NCI-H748 (cell line): ENCODE data around the gene NNMT.

Experiments used
- DNase-seq: peaks from one replicate; lab custom pipeline; 2025; ENCODE audit not compliant: unreplicated experiment; lab: John Stamatoyannopoulos, UW

Gene NNMT

GRCh38 chr11:114262681-114263512 is 33.3 kb upstream of the NNMT start:
- peak; percentile 73 for DNase-seq

DNA sequence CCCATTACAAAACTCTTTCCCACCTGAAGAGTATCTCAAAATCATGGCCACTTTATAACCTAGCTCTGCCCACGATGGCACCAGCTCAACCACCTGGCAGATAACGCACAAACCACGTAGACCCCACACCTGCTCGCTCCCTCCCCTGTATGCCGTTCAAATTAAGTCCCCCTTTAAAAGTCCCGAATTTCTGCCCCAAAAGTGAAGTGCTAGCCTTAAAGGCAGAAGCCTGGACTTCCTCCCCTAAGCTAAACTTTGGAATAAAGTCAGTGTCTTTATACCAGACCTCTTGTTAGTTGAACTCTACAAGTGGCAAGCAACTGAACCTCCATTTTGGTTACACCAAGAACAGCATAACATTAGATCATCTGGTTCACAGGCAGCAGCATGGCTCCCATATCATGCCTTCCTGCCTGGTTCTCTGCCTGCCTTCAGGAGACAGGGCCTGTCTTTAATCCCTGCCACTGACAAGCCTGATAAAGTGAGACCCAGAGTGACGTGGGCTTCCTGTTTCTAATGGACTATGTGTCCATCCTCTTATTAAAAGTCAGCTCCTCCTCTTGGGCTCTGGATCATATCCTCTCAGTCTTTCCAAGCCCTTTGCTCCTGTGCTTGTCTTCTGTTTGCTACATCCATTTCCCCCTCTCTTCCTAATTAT is 32.6 kb upstream of the NNMT start:
- no peak for DNase-seq

GRCh38 chr11:114264381-114264780 is 31.8 kb upstream of the NNMT start:
- no peak for DNase-seq

GRCh38 chr11:114265122-114265878 is 30.9 kb upstream of the NNMT start:
- no peak for DNase-seq

GRCh38 chr11:114269498-114269897 is 26.7 kb upstream of the NNMT start:
- DNase-seq, result no peak

- no peak for DNase-seq
These were observed 25.5 kb upstream of the NNMT start for GRCh38 chr11:114270531-114271270.

- no peak for DNase-seq
These were observed 24.9 kb upstream of the NNMT start for GRCh38 chr11:114271316-114271715.

- DNase-seq, result no peak
These were observed 23.9 kb upstream of the NNMT start for GRCh38 chr11:114272311-114272710.

GRCh38 chr11:114273071-114273470 is 23.1 kb upstream of the NNMT start:
- no peak for DNase-seq

- DNase-seq, result no peak
These were observed 22.1 kb upstream of the NNMT start for GRCh38 chr11:114273890-114274635.

DNA sequence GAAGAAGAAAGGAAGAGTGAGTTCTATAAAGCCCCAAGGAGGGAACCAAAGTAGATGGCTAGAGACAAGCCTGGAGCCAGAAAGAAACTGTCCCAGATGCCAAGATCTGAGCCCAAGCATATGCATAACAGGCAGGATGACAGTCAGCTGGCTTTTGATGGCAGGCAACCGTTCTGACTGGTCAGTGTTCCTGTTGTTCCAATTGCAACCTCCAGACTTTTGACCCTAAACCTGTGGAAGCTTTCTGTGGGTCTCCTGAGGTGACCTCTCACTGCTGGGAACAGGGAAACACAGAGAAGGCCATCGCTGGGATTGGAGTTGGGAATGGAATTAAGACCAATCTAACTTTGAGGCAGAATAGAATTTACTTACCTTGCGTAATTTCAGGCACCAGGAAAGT is 21.6 kb upstream of the NNMT start:
- DNase-seq, result no peak

DNA sequence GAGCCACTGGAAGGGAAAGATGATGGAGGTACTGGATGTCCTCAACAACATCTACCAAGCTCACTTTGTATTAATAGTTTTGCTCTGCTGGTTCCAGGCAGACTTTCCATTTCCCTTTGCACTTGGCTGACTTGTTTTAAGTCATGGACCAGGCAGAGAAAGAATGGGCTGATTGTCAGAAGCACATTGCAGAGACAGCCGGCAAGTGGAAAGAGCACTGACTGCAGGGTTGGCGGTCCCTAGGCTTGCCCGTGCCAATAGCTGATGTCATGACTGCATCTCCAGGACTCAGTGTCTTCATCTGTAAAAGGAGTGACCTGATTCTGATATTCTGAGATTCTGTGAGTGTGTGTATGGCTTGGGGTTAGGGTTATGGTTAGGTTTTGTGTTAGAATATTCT is 20.9 kb upstream of the NNMT start:
- DNase-seq, result no peak

GRCh38 chr11:114276077-114276476 is 20.1 kb upstream of the NNMT start:
- no peak for DNase-seq

DNA sequence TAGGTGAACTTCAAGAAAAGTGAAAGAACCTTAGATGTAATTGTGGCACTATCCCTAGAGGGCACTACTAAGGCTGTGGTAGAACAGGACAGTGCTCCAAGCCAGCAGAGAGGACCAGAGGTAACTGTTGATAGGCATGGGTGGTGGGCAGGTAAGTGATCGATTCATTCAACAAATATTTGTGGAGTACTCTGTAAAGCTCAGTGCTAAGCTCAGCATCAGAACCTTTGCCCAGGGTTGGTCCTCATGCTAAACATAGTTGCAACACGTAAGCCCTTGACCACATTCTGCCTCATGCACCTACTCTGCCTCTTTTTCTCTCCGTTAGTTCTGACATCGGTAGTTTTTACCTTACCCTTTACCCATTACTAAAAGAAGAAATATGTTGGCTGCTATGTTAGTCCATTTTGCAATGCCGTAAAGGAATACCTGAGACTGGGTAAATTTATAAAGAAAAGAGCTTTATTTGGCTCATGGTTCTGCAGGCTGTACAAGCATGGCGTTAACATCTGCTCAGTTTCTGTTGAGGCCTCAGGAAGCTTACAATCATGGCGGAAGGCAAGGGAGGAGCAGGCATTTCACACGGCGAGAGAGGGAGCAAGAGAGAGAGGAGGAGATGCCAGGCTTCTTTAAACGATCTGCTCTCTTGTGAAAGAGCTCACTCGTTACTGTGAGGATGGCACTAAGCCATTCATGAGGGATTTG is 18.4 kb upstream of the NNMT start:
- no peak for DNase-seq

DNA sequence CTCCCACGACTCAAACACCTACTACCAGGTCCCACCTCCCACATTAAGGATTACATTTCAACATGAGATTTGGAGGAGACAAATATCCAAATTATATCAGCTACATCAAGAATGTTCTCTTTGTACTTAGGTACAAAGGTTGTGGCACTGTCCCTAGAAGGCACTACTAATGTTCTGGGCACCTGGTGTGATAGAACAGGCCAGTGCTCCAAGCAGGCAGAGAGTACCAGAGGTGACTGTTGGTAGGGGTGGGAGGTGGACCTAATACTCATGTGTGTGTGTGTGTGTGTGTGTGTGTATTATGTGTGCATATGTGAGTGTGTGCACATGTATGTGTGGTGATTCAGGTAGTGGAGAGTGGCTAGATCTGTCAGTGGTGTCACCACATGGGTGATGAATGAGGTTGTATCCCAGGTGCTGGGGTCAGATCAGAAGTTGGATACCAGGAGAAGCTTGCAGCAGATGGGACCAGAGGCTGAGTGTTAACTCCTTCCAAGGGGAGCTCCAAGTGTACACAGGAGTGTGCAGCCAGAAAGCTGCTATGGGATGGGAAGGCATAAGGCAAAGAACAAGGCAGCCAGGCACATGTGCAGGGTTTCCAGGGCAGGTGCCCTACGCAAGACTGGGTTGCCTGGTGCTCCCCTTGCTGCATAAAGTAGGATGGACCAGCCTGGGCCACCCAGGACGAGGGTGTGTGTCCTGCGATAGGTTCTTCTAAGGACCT is 17.7 kb upstream of the NNMT start:
- DNase-seq, result no peak

GRCh38 chr11:114279792-114280546 is 16.2 kb upstream of the NNMT start:
- no peak for DNase-seq

DNA sequence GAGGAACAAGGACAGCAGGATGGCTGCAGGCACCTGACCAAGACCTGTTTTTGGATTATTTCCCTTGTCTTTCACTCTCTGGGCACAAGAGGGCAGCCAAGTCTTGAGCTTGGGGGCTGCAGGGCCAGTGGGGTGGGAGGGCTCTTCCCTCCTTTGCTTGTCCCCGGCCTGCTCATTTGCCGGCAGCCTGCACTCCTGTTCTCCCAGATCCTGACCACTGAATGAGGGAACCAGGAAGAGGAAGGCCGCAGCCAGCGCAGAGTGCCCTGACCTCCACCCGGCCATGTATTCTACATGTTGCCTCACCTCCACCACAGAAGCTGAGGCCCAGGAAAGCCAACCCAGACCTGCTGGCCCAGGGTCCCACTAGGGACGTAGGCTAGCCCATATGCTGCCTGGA is 15.5 kb upstream of the NNMT start:
- peak; percentile 76 for DNase-seq

DNA sequence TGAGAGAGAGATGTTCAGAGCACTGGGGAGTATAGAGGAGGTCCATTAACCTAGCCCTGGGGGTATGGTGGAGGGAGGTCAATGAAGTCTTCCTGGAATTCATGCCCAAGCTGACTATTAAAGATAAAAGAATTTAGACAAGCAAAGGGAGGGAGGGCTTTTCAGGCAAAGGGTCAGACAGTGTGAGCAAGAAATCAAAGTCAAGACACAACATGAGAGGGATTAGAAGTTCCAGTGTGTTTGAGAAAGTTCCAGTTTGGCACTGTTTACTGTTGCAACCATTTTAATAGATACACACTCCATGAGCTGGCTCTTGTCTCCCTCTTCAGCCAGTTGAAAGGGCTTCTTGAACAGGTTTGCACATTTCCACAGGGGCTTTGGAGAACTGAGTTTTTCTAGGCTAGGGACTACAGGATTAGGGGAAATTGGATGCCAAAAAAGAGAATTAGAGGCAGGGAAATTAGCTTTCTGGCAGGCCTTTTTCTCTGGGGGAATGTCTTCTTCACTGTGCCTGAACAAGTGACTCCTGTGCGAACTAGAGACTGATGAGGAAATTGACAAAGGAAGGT is 14.7 kb upstream of the NNMT start:
- no peak for DNase-seq
